GM23338 (cell line): Measurements from ENCODE around the gene ANKRD63. TPM values are rescaled to one million over a fixed set of nuclear protein-coding genes. Genes with fewer than 3 reads are reported as not detected.

Experiments used
- ATAC-seq: fragments of 200-7000 bp; cut with Tn5 transposase; 3 replicates; pipeline ENCODE4 v1.9.1; 2020
- DNase-seq: peaks from one replicate; pipeline ENCODE4 v3.0.0-alpha.2; 2015; ENCODE audit warnings: low spot score
- H2AFZ ChIP-seq: fragments of 200-600 bp; sonication (generic); 2 replicates; pipeline ENCODE4 v1.8.0; 2016; ENCODE audit warnings: antibody characterized with exemption, mild to moderate bottlenecking, moderate library complexity
- H3F3A ChIP-seq: fragments of 200-600 bp; sonication (generic); replicated peaks from 2 replicates; pipeline ENCODE4 v1.8.0; 2017; ENCODE audit warnings: antibody characterized with exemption, mixed run types, low read depth
- H3K27ac ChIP-seq: fragments of 200-600 bp; sonication (generic); 2 replicates; pipeline ENCODE4 v1.6.1; 2016; ENCODE audit warnings: low read depth
- H3K27me3 ChIP-seq: fragments of 200-600 bp; sonication (generic); 2 replicates; pipeline ENCODE4 v1.8.0; 2016; ENCODE audit warnings: mild to moderate bottlenecking, mixed run types, moderate library complexity; ENCODE audit not compliant: insufficient read depth
- H3K36me3 ChIP-seq: fragments of 200-600 bp; sonication (generic); 2 replicates; pipeline ENCODE4 v1.8.0; 2016; ENCODE audit warnings: mild to moderate bottlenecking; ENCODE audit not compliant: insufficient read depth
- H3K4me1 ChIP-seq: fragments of 200-600 bp; sonication (generic); 2 replicates; pipeline ENCODE4 v1.8.0; 2016; ENCODE audit warnings: mild to moderate bottlenecking, moderate library complexity; ENCODE audit not compliant: insufficient read depth
- H3K4me2 ChIP-seq: fragments of 200-600 bp; sonication (generic); 2 replicates; pipeline ENCODE4 v1.7.1; 2017; ENCODE audit warnings: mixed run types
- H3K4me3 ChIP-seq: fragments of 200-600 bp; sonication (generic); 2 replicates; pipeline ENCODE4 v1.6.1; 2016; ENCODE audit warnings: mixed run types
- H3K79me2 ChIP-seq: fragments of 200-600 bp; sonication (generic); replicated peaks from 2 replicates; pipeline ENCODE4 v1.8.0; 2017; ENCODE audit warnings: mild to moderate bottlenecking; ENCODE audit not compliant: insufficient read depth
- H3K9me2 ChIP-seq: fragments of 200-600 bp; sonication (generic); 2 replicates; pipeline ENCODE4 v1.8.0; 2017; ENCODE audit not compliant: insufficient read depth
- H4K20me1 ChIP-seq: fragments of 200-600 bp; sonication (generic); replicated peaks from 2 replicates; pipeline ENCODE4 v1.8.0; 2017; ENCODE audit warnings: mild to moderate bottlenecking; ENCODE audit not compliant: insufficient read depth
- H3K27ac Mint-ChIP-seq: 2 replicates; pipeline ENCODE4 v1.8.0; 2020; ENCODE audit warnings: inconsistent platforms, mild to moderate bottlenecking, moderate library complexity, mixed read lengths
- H3K27me3 Mint-ChIP-seq: 3 replicates; pipeline ENCODE4 v1.8.0; 2022; ENCODE audit warnings: low read depth, mild to moderate bottlenecking, moderate library complexity, mixed read lengths, inconsistent platforms; ENCODE audit not compliant: insufficient read depth, poor library complexity
- H3K36me3 Mint-ChIP-seq: 3 replicates; pipeline ENCODE4 v1.8.0; 2021; ENCODE audit warnings: low read depth, mild to moderate bottlenecking, inconsistent platforms, moderate library complexity, mixed read lengths
- H3K4me1 Mint-ChIP-seq: 3 replicates; pipeline ENCODE4 v1.8.0; 2020; ENCODE audit warnings: mild to moderate bottlenecking, inconsistent platforms, mixed read lengths
- H3K4me3 Mint-ChIP-seq: 3 replicates; pipeline ENCODE4 v1.8.0; 2021; ENCODE audit warnings: moderate library complexity, mild to moderate bottlenecking, inconsistent platforms, mixed read lengths
- H3K9me3 Mint-ChIP-seq: 3 replicates; pipeline ENCODE4 v1.8.0; 2020; ENCODE audit warnings: moderate library complexity, mild to moderate bottlenecking, inconsistent platforms, mixed read lengths
- CREB1 ChIP-seq: fragments of 250-450 bp; sonication (Bioruptor Pico); IDR thresholded peaks from 2 replicates; pipeline ENCODE4 v1.5.0; 2020; ENCODE audit warnings: low read depth, mild to moderate bottlenecking, moderate library complexity
- ETS1 ChIP-seq: IDR thresholded peaks from 2 replicates; pipeline ENCODE4 v1.6.1; 2016; ENCODE audit warnings: antibody characterized with exemption
- EZH2 ChIP-seq: fragments of 200-600 bp; sonication (generic); IDR thresholded peaks from one replicate; pipeline ENCODE4 v1.8.0; 2017; ENCODE audit warnings: antibody characterized with exemption, mild to moderate bottlenecking, low read depth; ENCODE audit not compliant: unreplicated experiment
- EZH2phosphoT487 ChIP-seq: fragments of 200-600 bp; sonication (generic); IDR thresholded peaks from one replicate; pipeline ENCODE4 v1.8.1; 2018; ENCODE audit warnings: antibody characterized with exemption; ENCODE audit not compliant: unreplicated experiment
- JUNB ChIP-seq: IDR thresholded peaks from one replicate; pipeline ENCODE4 v1.6.1; 2016; ENCODE audit warnings: antibody characterized with exemption; ENCODE audit not compliant: unreplicated experiment
- NANOG ChIP-seq: IDR thresholded peaks from 2 replicates; pipeline ENCODE4 v1.6.1; 2016; ENCODE audit warnings: antibody characterized with exemption, borderline replicate concordance
- REST ChIP-seq: IDR thresholded peaks from one replicate; pipeline ENCODE4 v1.6.1; 2018; ENCODE audit warnings: antibody characterized with exemption; ENCODE audit not compliant: unreplicated experiment
- ZNF114 ChIP-seq: fragments of 250-450 bp; sonication (Bioruptor Pico); IDR thresholded peaks from 2 replicates; pipeline ENCODE4 v1.5.0; 2020; ENCODE audit warnings: mild to moderate bottlenecking, moderate library complexity
- ZNF331 ChIP-seq: fragments of 250-450 bp; sonication (Bioruptor Pico); IDR thresholded peaks from 2 replicates; pipeline ENCODE4 v1.5.0; 2020; ENCODE audit warnings: low read depth, mild to moderate bottlenecking, moderate library complexity
- polyA plus RNA-seq: library from polyadenylated mRNA; unstranded; fragments of >200 nt; fragmentation: Nextera tagmentation; extraction: Ambion mirVana; gene quantifications from 2 replicates; pipeline ENCODE4 v1.2.1, GENCODE V29; 2016
- total RNA-seq: library from RNA; depleted of rRNA; stranded (reverse); fragments of >200 nt; shearing (Covaris generic); gene quantifications from 2 replicates; pipeline ENCODE4 v1.2.3, GENCODE V29; 2014

ANKRD63 gene
- total and polyA plus RNA-seq, 2 experiments from 2014 or later = 0.59 TPM; not detected in 1

GRCh38 chr15:40295297-40295696 lies 12.4 kb upstream of the ANKRD63 start:
- H3K4me2 ChIP-seq = no peak overlapping the region
- no peak overlapping the region for H3K4me3 ChIP-seq
- H3K4me3 Mint-ChIP-seq = no peak overlapping the region
- H4K20me1 ChIP-seq = no peaks in the 10 kb centered on the region
- peaks cover 41% of the 10 kb centered on the region for H3K27me3 Mint-ChIP-seq
- no peaks in the 10 kb centered on the region for H3K79me2 ChIP-seq
- peaks cover 23% of the 10 kb centered on the region for H3K4me1 Mint-ChIP-seq
- no peaks in the 10 kb centered on the region for H3K9me2 ChIP-seq
- H3K36me3 ChIP-seq = no peaks in the 10 kb centered on the region
- H2AFZ ChIP-seq = no peak overlapping the region
- no peaks in the 10 kb centered on the region for H3F3A ChIP-seq
- ATAC-seq (no peak), DNase-seq (no peak)
- H3K27ac ChIP-seq = no peak overlapping the region
- H3K36me3 Mint-ChIP-seq = peaks cover 8% of the 10 kb centered on the region; the same call in 2 of the 3 replicates
- H3K4me1 ChIP-seq = peaks cover 10% of the 10 kb centered on the region; the same call in 1 of the 2 replicates
- TF ChIP-seq JUNB (no peak), REST (no peak), EZH2phosphoT487 (no peak)
- peaks cover 11% of the 10 kb centered on the region for H3K9me3 Mint-ChIP-seq
- no peak overlapping the region for H3K27ac Mint-ChIP-seq
- peaks cover 33% of the 10 kb centered on the region for H3K27me3 ChIP-seq

GRCh38 chr15:40293905-40294895 lies 11.3 kb upstream of the ANKRD63 start:
- peaks cover 44% of the 10 kb centered on the region for H3K27me3 ChIP-seq
- H3K27ac Mint-ChIP-seq = no peak overlapping the region
- ATAC-seq (no peak), DNase-seq (peak; percentile 48)
- H3K4me1 ChIP-seq = peaks cover 13% of the 10 kb centered on the region; the same call in 1 of the 2 replicates
- no peak overlapping the region for H3K27ac ChIP-seq
- H3K4me2 ChIP-seq = no peak overlapping the region
- no peak overlapping the region for H2AFZ ChIP-seq
- peaks cover 1% of the 10 kb centered on the region; the same call in 1 of the 3 replicates for H3K36me3 Mint-ChIP-seq
- no peaks in the 10 kb centered on the region for H4K20me1 ChIP-seq
- peaks cover 31% of the 10 kb centered on the region for H3K4me1 Mint-ChIP-seq
- H3K36me3 ChIP-seq = no peaks in the 10 kb centered on the region
- no peaks in the 10 kb centered on the region for H3F3A ChIP-seq
- H3K9me2 ChIP-seq = no peaks in the 10 kb centered on the region
- no peak overlapping the region for H3K4me3 ChIP-seq
- peaks cover 2% of the 10 kb centered on the region; the same call in 2 of the 3 replicates for H3K9me3 Mint-ChIP-seq
- TF ChIP-seq ETS1 (no peak), EZH2 (no peak), ZNF114 (no peak), ZNF331 (CRISPR knock-in tag) (no peak), EZH2phosphoT487 (no peak), NANOG (no peak), REST (no peak), CREB1 (CRISPR knock-in tag) (no peak), JUNB (no peak)
- H3K4me3 Mint-ChIP-seq = no peak overlapping the region
- H3K27me3 Mint-ChIP-seq = peaks cover 41% of the 10 kb centered on the region
- no peaks in the 10 kb centered on the region for H3K79me2 ChIP-seq
